ENCODE measurements around the gene AMOTL1. TPM values are rescaled to one million over a fixed set of nuclear protein-coding genes. Genes with fewer than 3 reads are reported as not detected.

The AMOTL1 gene
- polyA plus RNA-seq, 3 donors = 44.4 to 47.7 (median 45.5) TPM

DNA sequence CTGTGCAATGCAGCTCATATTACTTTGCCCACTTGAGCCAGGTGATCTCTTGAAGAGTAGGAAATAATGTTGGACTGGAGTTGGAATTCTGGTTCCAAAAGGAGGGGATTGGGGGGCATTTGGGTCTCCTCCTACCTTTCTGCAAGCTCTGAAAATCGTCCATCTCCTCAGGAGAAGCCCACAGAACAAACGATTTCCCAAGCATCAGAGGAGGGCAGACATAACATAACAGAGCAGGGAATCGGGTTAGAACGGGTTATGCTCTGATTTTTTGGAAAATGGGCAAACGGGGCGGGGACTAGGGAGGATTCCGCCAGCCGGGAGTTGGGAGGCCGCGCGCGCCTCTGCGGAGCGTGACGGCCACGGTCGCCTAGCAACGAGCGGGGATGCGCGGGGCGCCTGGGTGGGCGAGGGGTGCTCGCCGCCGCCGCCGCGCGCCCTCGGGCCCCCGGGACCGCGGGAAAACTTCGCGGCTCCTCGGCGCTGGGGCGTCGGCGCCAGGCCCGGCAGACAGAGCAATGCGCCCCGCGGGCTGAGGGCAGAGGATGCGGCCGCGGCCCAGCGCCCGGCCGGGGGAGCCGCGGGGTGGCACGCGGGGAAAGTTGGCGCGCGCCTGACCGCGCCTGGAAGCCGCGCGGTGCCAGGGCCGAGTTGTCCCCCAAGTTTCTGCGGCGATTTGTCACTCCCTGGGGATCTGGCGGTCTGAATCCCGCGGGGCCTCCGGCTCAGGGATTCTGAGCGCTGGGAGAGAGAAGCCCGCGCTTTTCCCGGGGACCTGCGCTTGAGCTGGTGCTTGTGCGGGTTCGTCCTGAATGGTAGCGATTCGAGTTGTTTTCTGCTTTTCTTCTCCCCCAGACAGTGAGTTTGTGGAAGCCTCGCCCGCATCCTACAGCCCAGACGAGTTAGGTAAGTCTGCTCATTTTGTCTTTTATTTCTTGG lies 27.8 kb upstream of the AMOTL1 start:
- peak; percentile 31 to 39 (median 33) for DNase-seq (ENCODE audit: low read depth in 3 of 3, low spot score in 2 of 3)

DNA sequence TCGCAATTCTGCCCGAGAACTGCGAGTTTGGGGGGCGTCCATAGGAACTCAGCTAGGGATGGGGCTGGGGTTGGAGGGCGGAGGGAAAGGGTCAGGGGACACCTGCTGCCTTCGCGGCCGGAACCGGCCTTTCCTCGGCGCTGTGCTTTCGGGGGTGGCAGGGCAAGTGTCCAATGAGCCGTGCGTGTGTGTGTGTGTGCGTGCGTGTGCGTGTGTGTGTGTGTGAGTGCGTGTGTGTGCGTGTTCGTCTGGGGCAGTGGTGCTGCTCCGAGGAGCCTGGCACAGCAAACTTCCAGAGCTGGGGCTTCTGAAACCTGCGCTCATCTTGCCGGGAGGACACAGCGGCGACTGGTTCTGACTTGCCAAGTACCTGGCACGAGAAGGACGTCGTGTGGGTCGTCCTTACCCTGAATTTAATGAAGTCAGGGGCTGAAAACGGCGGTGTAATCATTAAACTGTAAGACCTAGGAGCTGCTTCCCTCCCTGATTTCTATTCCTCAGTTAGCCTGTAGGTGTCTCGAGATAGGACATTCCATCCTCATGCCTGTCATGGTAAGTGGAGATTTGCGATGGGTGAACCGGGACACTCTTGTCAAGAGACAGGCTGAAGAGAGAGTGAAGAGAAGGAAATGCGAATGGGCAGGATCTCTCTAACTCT lies 27.0 kb upstream of the AMOTL1 start:
- peak; percentile 38 to 63 (median 41) for DNase-seq (ENCODE audit: low read depth in 3 of 3, low spot score in 2 of 3)

DNA sequence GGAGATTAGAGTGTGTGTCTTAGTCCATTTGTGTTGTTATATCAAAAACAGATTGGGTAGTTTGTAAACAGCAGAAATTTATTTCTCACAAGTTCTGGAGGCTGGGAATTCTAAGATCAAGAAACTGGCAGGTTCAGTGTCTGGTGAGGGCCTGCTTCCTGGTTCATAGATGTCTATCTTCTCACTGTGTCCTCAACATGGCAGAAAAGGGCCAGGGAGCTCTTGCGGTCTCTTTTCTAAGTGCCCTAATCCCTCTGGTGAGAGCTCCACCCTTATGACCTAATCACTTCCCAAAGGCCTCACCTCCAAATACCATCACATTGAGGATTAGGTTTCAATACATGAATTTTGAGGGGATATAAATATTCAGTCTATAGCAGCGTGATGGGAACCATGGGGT lies 25.5 kb upstream of the AMOTL1 start:
- no peak for DNase-seq (ENCODE audit: low read depth in 3 of 3, low spot score in 2 of 3)

DNA sequence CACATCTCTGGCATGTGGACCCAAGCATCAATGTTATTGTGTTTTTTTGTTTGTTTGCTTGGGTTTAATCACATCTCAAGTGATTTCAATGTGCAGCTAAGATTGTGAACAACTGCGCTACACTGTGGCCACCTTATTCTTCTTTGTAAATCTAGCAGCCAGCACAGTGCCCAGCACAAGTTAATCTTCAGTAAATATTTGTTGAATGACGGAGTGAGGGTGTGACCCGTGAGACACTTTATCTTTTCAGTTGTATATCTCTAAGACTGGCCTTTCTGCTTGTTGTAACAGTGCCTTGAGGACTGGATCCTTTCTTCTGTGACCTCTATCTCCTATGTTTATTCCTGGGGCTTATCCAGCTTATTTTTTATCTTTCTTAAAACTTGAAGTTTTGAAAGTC lies 21.4 kb upstream of the AMOTL1 start:
- DNase-seq (ENCODE audit: low read depth in 3 of 3, low spot score in 2 of 3) = no peak

DNA sequence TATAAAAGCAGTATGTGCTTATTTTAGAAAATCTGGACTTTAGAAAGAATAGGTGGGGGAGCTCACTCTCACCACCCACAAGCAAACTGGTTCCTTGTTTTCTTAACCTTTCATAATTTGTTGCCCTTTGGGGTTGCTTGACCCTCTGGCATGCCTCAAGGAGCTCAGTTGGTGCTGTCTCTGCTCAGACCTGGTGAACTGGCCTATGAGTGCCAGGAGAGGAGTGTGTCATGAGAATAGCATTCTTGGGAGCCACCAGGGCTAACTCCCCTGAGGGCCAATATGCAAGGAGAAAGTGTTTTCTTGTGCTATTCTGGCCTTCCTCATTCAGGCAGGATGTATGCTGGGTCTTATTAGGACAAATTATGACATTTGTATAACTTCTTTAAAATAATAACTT lies 21.0 kb upstream of the AMOTL1 start:
- no peak for DNase-seq (ENCODE audit: low read depth in 3 of 3, low spot score in 2 of 3)

DNA sequence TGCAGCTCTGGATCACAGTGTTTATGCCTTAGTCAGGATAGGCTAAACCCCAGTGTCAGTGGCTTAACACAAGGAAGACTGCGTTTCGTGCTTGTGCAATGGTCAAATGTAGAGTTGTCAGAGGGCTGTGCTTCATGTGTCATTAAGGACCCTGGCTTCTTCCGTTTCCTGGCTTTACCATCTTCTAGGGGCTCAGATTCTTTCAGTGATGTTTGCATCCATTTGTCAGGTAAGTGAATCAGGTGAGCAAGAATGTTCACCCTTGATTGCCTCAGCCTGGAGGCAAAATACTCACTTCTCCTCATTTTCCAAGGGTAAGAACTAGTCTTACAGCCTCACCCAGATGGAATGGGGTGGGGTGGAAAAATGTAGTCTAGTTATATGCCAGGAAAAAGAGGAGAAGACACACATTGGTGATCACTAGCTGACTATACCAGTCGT lies 20.5 kb upstream of the AMOTL1 start:
- no peak for DNase-seq (ENCODE audit: low read depth in 3 of 3, low spot score in 2 of 3)

DNA sequence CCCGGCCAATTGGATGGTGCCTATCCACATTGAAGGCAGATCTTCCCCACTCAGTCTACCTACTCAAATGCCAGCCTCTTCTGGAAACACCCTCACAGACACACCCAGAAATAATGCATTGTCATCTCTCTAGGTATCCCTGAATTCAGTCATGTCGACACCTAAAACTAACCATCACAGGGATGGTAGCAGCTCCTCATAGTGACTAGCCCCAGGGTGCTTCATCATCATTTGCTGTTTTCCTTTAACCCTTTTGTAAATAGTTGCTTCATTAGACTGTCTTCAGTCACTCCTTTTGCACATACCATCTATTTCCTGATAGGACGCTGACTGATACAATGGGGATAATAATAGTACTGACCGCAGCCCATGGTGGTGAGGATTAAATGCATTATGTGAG lies 18.8 kb upstream of the AMOTL1 start:
- DNase-seq (ENCODE audit: low read depth in 3 of 3, low spot score in 2 of 3) = no peak

DNA sequence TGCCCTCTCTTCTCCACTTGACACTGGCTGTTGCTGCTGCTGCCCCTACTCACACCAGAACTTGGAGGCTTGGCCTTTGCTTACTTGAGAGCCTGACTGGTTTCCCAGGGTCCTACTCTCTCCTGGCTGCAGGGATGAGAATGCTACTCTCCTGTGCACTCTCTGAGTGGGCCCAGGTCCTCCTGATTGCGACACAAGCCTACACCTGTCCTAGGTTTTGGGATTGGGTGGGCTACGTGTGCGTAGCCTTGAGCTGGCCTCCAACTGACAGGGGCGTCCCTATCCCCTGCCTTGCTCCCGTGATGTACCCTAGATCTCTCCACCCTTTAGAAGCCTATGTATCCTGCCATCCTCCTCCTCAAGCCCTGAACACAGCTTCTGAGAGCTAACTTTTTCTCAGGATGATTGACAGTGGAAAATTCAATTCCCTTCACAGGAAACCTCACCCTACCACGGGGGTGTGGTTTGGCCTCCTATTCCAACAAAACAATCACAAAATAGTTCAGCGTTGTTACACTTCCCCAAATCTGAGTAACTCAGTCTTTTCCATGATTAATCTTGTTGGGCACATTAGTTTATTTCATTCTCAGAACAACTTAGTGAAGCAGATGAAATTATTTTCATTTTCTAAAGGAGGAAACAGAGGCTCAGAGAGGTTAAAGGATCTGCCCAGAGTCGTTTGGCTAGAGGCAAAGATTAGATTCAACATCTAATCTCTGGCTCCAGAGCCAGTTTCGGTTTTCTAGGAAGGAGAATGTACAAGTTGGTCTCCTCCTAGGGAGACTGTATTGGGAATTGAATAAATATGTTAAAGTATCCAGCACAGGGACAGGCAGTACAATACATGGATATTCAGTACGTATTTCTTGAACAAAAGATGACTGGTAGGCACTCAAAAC lies 17.6 kb upstream of the AMOTL1 start:
- DNase-seq (ENCODE audit: low read depth in 3 of 3, low spot score in 2 of 3) = no peak

DNA sequence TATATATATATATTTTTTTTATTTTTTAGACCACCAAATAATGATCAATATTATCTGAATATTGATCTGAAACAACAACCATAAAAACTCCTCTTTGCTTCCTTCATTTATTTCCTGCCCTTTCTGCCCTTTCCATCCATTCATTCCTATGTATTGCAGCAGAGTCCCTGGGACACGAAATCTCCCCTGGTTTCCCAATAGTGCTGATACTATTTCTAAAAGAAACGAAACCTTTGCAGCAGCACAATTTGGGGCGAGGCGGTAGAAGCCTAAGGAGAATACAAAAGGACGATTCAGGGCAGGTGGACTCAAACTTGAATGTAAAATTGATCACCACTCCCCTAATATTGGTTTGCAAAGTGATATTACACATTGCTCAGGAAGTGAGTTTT lies 16.9 kb upstream of the AMOTL1 start:
- DNase-seq (ENCODE audit: low read depth in 3 of 3, low spot score in 2 of 3) = no peak

DNA sequence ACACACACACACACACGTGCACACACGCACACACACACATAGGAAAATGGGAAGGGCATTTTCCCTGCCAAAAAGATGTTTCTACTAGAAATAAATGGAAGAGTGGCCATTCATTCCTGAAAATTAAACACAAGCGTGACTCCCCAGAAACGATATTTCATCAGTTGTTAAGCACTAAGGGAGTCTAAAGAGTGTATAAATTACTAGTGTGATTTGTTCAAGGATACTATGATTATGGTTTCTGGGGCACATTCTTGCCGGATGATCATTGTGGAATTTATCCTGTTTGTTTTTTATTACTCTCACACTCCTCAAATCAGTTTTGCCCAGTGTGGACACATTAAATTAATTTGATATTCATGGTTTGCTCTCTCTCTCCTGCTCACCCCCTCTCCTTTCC lies 16.4 kb upstream of the AMOTL1 start:
- DNase-seq (ENCODE audit: low read depth in 3 of 3, low spot score in 2 of 3) = no peak

DNA sequence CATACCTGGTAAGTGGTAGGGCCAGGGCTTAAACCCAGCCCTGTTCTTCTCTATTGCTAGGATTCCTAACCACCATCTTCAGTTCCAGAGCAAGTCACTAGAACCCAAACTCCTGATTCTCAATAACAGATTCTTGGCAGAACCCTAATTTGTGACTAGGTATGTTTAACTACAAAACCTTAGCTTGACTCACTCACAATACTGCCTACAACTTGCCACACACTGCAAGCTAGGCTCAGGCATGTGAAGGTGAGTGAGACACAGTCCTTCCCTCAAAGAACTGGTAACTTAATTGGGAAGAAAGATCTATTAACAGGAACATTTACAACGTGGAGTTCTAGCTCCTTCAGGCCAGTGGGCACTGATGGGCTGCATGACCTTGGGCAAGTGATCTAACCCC lies 14.5 kb upstream of the AMOTL1 start:
- no peak for DNase-seq (ENCODE audit: low read depth in 3 of 3, low spot score in 2 of 3)

DNA sequence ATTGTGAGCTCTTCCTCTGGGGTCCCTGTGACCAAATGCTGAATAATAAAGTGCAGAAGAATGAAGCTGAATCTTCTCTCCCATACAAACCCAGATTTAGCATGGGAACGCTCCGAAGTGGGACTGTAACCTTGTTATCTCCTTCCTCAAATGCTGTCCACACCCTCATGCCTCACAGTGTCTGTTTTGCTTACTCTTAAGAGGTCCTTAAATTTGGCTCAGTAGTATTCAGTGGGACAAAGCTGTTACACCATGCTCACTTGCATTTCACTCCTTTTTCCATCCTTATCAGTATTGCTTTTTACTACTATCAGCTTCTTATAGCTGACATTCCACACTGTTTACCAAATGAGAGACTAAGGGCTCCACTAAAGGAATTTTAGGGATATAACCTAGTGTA lies 13.8 kb upstream of the AMOTL1 start:
- DNase-seq (ENCODE audit: low read depth in 3 of 3, low spot score in 2 of 3) = no peak

DNA sequence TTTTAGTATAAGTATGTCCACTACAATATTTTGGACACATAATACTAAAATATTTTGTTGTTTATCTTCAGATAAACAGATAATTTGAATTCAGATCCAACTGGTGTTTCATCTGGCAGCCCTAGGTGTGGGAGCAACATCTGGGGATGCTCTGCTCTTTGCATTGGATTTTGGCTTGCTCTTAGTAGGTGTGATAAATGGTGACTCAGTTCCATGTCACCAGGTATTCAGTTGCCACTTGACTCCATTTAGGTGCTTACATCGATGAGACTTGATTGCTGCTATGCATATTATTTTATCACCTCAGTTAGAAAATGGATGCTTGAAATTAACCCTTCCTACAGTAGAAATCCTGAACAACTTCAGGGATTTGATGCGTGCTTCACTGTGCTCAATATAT lies 13.3 kb upstream of the AMOTL1 start:
- DNase-seq (ENCODE audit: low read depth in 3 of 3, low spot score in 2 of 3) = no peak

DNA sequence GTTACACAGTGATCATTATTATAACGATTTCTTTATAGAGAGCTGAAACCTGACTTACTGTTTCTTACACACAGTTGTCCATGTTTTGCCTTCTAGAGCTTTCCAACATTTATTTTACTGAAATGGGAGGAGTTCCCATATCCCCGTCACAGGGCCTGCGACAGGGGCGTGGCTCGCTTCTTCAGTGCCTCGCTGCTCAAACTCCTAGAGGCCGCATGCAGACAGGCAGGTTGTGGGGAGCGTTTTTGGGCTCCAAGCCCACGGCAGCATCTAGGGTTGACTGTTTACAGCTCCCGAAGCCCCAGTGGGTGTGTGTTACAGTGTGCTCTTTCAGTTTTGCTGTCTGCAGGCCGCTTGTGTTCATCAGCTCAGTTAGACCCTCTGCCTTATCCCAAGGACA lies 12.7 kb upstream of the AMOTL1 start:
- DNase-seq (ENCODE audit: low read depth in 3 of 3, low spot score in 2 of 3) = no peak

DNA sequence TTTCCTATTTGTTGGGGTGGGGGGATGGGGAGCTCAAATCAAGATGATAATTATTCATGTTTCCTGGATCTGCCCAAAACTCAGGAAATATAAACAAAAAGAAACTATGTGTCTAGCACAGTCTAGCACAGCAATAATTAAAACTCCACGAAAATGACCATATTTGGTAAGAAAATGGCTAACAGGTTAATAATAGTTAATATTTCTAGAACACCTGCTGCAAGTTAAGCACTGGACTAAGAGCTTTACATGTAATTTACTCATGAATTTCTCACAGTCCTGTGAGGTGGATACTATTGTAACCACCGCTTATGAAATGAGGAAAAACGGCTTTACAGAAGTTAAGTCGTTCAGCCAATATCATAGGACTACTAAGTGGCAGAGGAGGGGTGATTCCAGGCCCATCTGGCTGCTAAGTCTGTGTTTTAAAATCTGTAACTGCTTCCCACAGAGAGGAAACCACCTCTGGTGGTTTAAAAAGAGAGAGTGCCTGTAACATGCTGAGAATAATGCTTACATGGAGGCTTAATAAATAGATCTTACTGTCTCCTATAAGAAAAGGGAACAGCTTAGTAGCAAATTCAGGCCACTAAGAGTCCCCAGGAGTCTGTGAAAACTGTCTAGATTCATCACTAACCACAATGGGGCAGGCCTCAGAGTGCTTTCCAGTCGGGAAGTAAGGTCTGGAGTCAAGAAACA lies 11.0 kb upstream of the AMOTL1 start:
- DNase-seq (ENCODE audit: low read depth in 3 of 3, low spot score in 2 of 3) = no peak

DNA sequence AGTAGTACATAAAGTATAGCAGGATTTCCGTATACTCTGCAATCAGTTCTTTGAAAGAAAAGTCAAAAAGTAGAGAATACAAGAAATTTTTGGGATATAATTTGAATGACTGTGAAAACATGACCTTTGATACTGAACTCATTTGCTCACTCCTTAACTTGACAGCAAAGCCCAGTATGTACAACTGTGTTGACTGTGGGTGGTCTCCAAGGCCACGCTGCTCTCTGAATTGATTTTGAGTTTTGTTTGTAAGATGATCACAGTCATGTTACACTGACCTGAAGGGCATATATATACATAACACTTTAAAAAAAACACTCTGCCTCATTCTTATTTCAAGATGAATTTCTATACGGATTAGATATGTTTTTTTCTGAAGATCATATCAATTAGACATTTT lies 9.5 kb upstream of the AMOTL1 start:
- DNase-seq (ENCODE audit: low read depth in 3 of 3, low spot score in 2 of 3) = no peak

DNA sequence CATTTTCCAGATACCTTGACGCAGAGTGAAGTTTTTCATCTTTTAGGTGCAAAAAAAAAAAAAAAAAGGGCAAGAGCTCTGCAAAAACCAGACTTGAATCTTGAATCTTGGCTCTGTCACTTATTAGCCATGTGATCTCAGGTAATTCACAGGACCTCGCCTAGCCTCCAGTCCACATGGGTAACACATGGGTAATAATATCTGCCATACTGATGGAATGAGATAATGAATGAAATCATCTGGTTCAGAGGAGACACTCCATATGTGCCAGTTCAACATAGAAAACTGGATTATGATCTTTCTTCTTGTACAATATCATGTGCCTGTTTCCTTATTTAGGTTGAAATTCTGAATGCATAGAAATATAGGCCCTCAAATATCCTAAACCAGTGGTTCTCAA lies 8.6 kb upstream of the AMOTL1 start:
- DNase-seq (ENCODE audit: low read depth in 3 of 3, low spot score in 2 of 3) = no peak

DNA sequence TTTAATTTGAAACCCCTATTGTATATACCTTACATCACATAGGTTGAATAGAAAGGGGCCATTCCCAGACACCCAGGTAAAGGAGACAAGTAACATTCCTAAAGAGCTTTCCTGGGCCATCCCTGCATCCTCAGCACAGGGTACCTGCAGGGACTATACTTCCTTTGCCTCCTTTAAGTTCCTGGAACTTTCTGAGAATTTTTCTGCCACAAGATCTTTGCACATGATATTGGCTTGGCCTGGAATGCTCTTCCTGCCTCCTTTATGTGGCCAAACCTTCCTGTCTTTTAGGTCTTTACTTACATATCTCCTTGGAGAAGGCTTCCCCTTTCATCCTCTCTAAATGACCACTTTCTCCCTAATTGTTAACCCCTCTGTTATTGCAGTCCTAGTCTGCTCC lies 7.9 kb upstream of the AMOTL1 start:
- no peak for DNase-seq (ENCODE audit: low read depth in 3 of 3, low spot score in 2 of 3)

DNA sequence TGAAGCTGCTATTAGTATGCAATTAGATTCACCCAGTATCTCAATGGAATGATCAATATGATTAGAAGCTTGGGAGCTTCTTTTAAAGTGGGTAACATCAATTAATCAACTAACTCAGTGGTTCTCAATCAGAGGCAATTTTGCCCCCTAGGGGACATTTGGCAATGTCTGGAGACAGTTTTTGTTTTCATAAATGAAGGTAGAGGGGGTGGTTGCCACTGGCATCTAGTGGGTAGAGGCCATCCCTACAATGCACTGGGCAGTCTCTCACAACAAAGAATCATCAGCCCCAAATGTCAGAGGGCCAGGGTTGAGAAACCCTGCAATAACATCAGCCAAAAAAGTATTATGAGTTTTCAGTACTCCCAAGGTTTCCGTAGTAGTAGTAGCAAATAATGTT lies 5.9 kb upstream of the AMOTL1 start:
- DNase-seq (ENCODE audit: low read depth in 3 of 3, low spot score in 2 of 3) = no peak

DNA sequence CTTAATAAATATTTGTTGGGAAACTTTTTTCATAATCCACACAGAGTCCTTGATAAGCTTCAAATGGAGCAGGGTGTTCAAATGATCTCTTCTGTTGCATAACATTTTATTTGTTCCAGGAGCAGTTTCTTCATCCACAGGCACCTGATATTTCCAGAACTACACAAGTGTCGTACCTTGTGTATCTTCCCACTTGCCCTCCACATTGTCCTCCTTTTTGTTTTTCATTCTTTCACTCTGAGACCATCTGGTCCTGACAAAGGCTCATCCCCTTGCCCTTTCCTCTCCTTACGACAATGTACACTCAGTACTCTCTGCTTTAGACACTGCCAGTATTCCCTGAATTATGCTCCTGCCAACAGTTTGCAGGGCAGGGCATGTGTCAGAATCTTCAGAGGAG lies 5.2 kb upstream of the AMOTL1 start:
- DNase-seq (ENCODE audit: low read depth in 3 of 3, low spot score in 2 of 3) = no peak
